GM23338 (cell line): Measurements from ENCODE around the gene NHS.

Source experiments
- POLR2AphosphoS5 ChIP-seq: IDR thresholded peaks from 2 replicates; pipeline ENCODE4 v1.6.1; 2016; ENCODE audit warnings: antibody characterized with exemption, low read depth
- TF ChIP-seq, protein P1 (sequence below), 2 experiments: fragments of 200-600 bp in 1 of 2; sonication (generic) in 1 of 2; conservative IDR thresholded peaks; 2 replicates each; pipeline versions ENCODE4 v1.5.1 to v1.6.1; 2016 to 2017; ENCODE audit warnings: antibody characterized with exemption in 2 of 2, low read depth in 2 of 2, mild to moderate bottlenecking in 2 of 2, moderate library complexity in 1 of 2
- TF ChIP-seq, protein P2 (sequence below): IDR thresholded peaks from one replicate; pipeline ENCODE4 v1.6.1; 2018; ENCODE audit warnings: antibody characterized with exemption; ENCODE audit not compliant: unreplicated experiment

DNA sequence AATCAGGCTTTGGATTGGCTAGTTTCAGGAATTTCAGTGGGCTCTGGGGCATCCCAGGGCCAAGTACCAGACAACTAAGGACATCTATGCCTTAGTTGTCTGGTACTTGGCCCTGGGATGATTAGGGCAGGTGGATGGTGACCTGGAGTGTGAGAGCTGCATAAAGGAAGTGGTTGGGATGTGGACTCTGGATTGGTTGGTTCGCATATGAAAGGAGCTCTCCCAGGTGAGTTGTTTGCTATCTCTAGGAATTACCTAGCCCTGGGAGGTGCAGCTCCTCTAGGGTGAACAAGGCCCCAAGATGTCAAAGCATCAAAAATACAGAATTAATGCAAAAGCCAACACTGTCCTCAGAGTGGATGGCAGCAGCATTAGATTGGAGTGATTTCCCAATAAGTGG is 109.6 kb downstream of the NHS start:
- TF ChIP-seq, protein P1, sequence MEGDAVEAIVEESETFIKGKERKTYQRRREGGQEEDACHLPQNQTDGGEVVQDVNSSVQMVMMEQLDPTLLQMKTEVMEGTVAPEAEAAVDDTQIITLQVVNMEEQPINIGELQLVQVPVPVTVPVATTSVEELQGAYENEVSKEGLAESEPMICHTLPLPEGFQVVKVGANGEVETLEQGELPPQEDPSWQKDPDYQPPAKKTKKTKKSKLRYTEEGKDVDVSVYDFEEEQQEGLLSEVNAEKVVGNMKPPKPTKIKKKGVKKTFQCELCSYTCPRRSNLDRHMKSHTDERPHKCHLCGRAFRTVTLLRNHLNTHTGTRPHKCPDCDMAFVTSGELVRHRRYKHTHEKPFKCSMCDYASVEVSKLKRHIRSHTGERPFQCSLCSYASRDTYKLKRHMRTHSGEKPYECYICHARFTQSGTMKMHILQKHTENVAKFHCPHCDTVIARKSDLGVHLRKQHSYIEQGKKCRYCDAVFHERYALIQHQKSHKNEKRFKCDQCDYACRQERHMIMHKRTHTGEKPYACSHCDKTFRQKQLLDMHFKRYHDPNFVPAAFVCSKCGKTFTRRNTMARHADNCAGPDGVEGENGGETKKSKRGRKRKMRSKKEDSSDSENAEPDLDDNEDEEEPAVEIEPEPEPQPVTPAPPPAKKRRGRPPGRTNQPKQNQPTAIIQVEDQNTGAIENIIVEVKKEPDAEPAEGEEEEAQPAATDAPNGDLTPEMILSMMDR (conservative IDR thresholded peaks at IDR 0.05; ENCODE audit: low read depth in 2 of 2), result no peak
- TF ChIP-seq, protein P2, sequence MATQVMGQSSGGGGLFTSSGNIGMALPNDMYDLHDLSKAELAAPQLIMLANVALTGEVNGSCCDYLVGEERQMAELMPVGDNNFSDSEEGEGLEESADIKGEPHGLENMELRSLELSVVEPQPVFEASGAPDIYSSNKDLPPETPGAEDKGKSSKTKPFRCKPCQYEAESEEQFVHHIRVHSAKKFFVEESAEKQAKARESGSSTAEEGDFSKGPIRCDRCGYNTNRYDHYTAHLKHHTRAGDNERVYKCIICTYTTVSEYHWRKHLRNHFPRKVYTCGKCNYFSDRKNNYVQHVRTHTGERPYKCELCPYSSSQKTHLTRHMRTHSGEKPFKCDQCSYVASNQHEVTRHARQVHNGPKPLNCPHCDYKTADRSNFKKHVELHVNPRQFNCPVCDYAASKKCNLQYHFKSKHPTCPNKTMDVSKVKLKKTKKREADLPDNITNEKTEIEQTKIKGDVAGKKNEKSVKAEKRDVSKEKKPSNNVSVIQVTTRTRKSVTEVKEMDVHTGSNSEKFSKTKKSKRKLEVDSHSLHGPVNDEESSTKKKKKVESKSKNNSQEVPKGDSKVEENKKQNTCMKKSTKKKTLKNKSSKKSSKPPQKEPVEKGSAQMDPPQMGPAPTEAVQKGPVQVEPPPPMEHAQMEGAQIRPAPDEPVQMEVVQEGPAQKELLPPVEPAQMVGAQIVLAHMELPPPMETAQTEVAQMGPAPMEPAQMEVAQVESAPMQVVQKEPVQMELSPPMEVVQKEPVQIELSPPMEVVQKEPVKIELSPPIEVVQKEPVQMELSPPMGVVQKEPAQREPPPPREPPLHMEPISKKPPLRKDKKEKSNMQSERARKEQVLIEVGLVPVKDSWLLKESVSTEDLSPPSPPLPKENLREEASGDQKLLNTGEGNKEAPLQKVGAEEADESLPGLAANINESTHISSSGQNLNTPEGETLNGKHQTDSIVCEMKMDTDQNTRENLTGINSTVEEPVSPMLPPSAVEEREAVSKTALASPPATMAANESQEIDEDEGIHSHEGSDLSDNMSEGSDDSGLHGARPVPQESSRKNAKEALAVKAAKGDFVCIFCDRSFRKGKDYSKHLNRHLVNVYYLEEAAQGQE, result no peak
- no peak for TF ChIP-seq POLR2AphosphoS5
